Measurements from ENCODE around the gene BRAT1.
"Not testable (repeated sequence)": the region's sequence is repeated elsewhere in the genome, so short reads cannot be mapped to it uniquely, and the experiment has no call there.

The BRAT1 gene

GRCh38 chr7:2533566-2533965, 21.8 kb downstream of the BRAT1 start:
- not testable (repeated sequence) for H3K27ac ChIP-seq; H3K4me3 ChIP-seq (IDR thresholded peaks at IDR 0.05; ENCODE audit: insufficient read depth, low read depth, low read length); H3K79me2 ChIP-seq (ENCODE audit: insufficient read depth, low read depth)

DNA sequence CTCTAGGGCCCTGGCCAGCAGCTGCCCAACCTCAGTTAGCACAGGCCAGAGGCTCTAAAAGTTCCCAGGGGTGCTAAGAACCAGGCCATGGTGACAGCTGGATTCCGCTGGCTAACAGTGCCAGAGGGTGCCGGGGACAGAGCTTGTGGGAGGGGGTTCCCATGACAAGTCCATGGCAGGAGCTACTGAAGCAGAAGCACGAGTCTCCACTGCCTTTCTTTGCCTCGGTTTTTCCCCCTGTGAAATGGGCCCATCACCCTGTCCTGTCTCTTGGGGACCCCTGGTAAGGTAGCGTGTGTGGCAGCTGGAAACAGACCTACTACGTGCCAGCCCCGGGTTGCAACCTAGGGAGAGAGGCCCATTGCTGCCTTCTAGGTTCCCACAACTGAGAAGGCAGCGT, 22.5 kb downstream of the BRAT1 start:
- not testable (repeated sequence) for H2AFZ ChIP-seq (ENCODE audit: low read depth); H4K20me1 ChIP-seq (ENCODE audit: insufficient read depth); H3K79me2 ChIP-seq (ENCODE audit: insufficient read depth, low read depth); H3K36me3 ChIP-seq (ENCODE audit: insufficient read depth); H3K4me2 ChIP-seq; H3K27ac ChIP-seq; H3K9ac ChIP-seq; H3K4me1 ChIP-seq (ENCODE audit: low read depth, poor library complexity, severe bottlenecking); H3K27me3 ChIP-seq (ENCODE audit: insufficient read depth, low read depth); H3K4me3 ChIP-seq (IDR thresholded peaks at IDR 0.05; ENCODE audit: insufficient read depth, low read depth, low read length)

More at GRCh38 chr7:2533566-2533965, 21.8 kb downstream of the BRAT1 start:
- not testable (repeated sequence) for H4K20me1 ChIP-seq (ENCODE audit: insufficient read depth); H2AFZ ChIP-seq (ENCODE audit: low read depth); H3K27me3 ChIP-seq (ENCODE audit: insufficient read depth, low read depth); H3K36me3 ChIP-seq (ENCODE audit: insufficient read depth); H3K4me2 ChIP-seq; H3K9ac ChIP-seq; H3K4me1 ChIP-seq (ENCODE audit: low read depth, poor library complexity, severe bottlenecking)

- H3K79me2 ChIP-seq (ENCODE audit: insufficient read depth, low read depth); H3K4me3 ChIP-seq (IDR thresholded peaks at IDR 0.05; ENCODE audit: insufficient read depth, low read depth, low read length); H2AFZ ChIP-seq (ENCODE audit: low read depth); H3K27ac ChIP-seq; H4K20me1 ChIP-seq (ENCODE audit: insufficient read depth); H3K9ac ChIP-seq; H3K4me1 ChIP-seq (ENCODE audit: low read depth, poor library complexity, severe bottlenecking); H3K27me3 ChIP-seq (ENCODE audit: insufficient read depth, low read depth); H3K36me3 ChIP-seq (ENCODE audit: insufficient read depth); H3K4me2 ChIP-seq: not testable (repeated sequence)
Observed at GRCh38 chr7:2532199-2532772, 23.0 kb downstream of the BRAT1 start.

GRCh38 chr7:2531796-2532110, 23.6 kb downstream of the BRAT1 start:
- H2AFZ ChIP-seq (ENCODE audit: low read depth); H3K79me2 ChIP-seq (ENCODE audit: insufficient read depth, low read depth); H3K27me3 ChIP-seq (ENCODE audit: insufficient read depth, low read depth); H3K27ac ChIP-seq; H3K4me2 ChIP-seq; H3K4me3 ChIP-seq (IDR thresholded peaks at IDR 0.05; ENCODE audit: insufficient read depth, low read depth, low read length); H4K20me1 ChIP-seq (ENCODE audit: insufficient read depth); H3K9ac ChIP-seq; H3K36me3 ChIP-seq (ENCODE audit: insufficient read depth); H3K4me1 ChIP-seq (ENCODE audit: low read depth, poor library complexity, severe bottlenecking): not testable (repeated sequence)

- H3K4me3 ChIP-seq (IDR thresholded peaks at IDR 0.05; ENCODE audit: insufficient read depth, low read depth, low read length); H4K20me1 ChIP-seq (ENCODE audit: insufficient read depth); H3K36me3 ChIP-seq (ENCODE audit: insufficient read depth); H3K9ac ChIP-seq; H3K4me2 ChIP-seq; H3K4me1 ChIP-seq (ENCODE audit: low read depth, poor library complexity, severe bottlenecking); H2AFZ ChIP-seq (ENCODE audit: low read depth); H3K27me3 ChIP-seq (ENCODE audit: insufficient read depth, low read depth); H3K27ac ChIP-seq; H3K79me2 ChIP-seq (ENCODE audit: insufficient read depth, low read depth): not testable (repeated sequence)
Observed at GRCh38 chr7:2530994-2531795, 24.1 kb downstream of the BRAT1 start.

GRCh38 chr7:2530071-2530987, 25.0 kb downstream of the BRAT1 start:
- no peaks in the 10 kb centered on the region for H3K79me2 ChIP-seq (ENCODE audit: insufficient read depth, low read depth)
- no peaks in the 10 kb centered on the region for H4K20me1 ChIP-seq (ENCODE audit: insufficient read depth)
- no peaks in the 10 kb centered on the region for H3K36me3 ChIP-seq (ENCODE audit: insufficient read depth)
- H2AFZ ChIP-seq (ENCODE audit: low read depth): no peak overlapping the region
- H3K9ac ChIP-seq: no peak overlapping the region
- no peak overlapping the region for H3K27ac ChIP-seq
- no peak overlapping the region for H3K4me3 ChIP-seq (IDR thresholded peaks at IDR 0.05; ENCODE audit: insufficient read depth, low read depth, low read length)
- peaks cover 8% of the 10 kb centered on the region; the same call in 1 of the 2 replicates for H3K27me3 ChIP-seq (ENCODE audit: insufficient read depth, low read depth)
- no peak for TF ChIP-seq CTCF (conservative IDR thresholded peaks at IDR 0.05; ENCODE audit: low read depth, low read length)
- no peaks in the 10 kb centered on the region for H3K4me1 ChIP-seq (ENCODE audit: low read depth, poor library complexity, severe bottlenecking)
- H3K4me2 ChIP-seq: no peak overlapping the region
